Activated CD4-positive, alpha-beta memory T cell treated with anti-CD3 and anti-CD28 coated beads, Interleukin-2, amount 10 ng/mL, durations not matched to agents 7 days and 5 days (primary cell): ENCODE data around the gene RCE1. TPM values are rescaled to one million over a fixed set of nuclear protein-coding genes. Genes with fewer than 3 reads are reported as not detected.
A peak's percentile ranks its signal among the peaks of the same experiment; 100 is the strongest.

Experiments
- CTCF ChIA-PET: fragments of 350-600 bp; sonication (Branson Sonifier 250); formaldehyde crosslinking; loops from one replicate; lab custom pipeline; 2021; ENCODE audit warnings: antibody characterized with exemption, inconsistent platforms; lab: Charles Lee
- POLR2A ChIA-PET: fragments of 350-600 bp; sonication (Branson Sonifier 250); formaldehyde crosslinking; loops from one replicate; lab custom pipeline; 2021; ENCODE audit warnings: antibody characterized with exemption; lab: Charles Lee
- DNase-seq: peaks from one replicate; pipeline ENCODE4 v3.0.0-alpha.2; 2020
- H3K27ac Mint-ChIP-seq: one replicate; pipeline ENCODE4 v1.8.0; 2021; ENCODE audit warnings: mild to moderate bottlenecking, mixed read lengths
- H3K27me3 Mint-ChIP-seq: one replicate; pipeline ENCODE4 v1.8.0; 2021; ENCODE audit warnings: mixed read lengths
- H3K36me3 Mint-ChIP-seq: one replicate; pipeline ENCODE4 v1.8.0; 2021; ENCODE audit warnings: low read depth, mixed read lengths
- H3K4me1 Mint-ChIP-seq: one replicate; pipeline ENCODE4 v1.8.0; 2021; ENCODE audit warnings: mixed read lengths
- H3K4me3 Mint-ChIP-seq: one replicate; pipeline ENCODE4 v1.8.0; 2021; ENCODE audit warnings: mild to moderate bottlenecking, mixed read lengths
- H3K9me3 Mint-ChIP-seq: one replicate; pipeline ENCODE4 v1.8.0; 2021; ENCODE audit warnings: mixed read lengths
- total RNA-seq, 2 experiments: library from RNA; stranded (reverse); gene quantifications; one replicate each; pipeline ENCODE4 v1.2.3, GENCODE V29; 2021

The RCE1 gene
- total RNA-seq, 2 experiments from 2014 or later, result 21.2 to 22.0 TPM

GRCh38 chr11:66854729-66855211 is 11.5 kb downstream of the RCE1 start:
- peak overlapping the region; percentile 47 for H3K27ac Mint-ChIP-seq
- ChIA-PET POLR2A (interaction anchor here (1.7 to 6.1 kb wide), 2 partner anchors 11 to 103 kb away, joined by 4 to 177 read pairs; partner anchors contain the start of genes PC and RCE1), CTCF (interaction anchor here (1.5 to 2.7 kb wide), 2 partner anchors 11 to 21 kb away, joined by 3 to 21 read pairs; partner anchors contain the start of gene RCE1)
- peaks cover 35% of the 10 kb centered on the region for H3K4me1 Mint-ChIP-seq
- H3K9me3 Mint-ChIP-seq, result no peaks in the 10 kb centered on the region
- no peaks in the 10 kb centered on the region for H3K36me3 Mint-ChIP-seq
- peak overlapping the region; percentile 11 for H3K4me3 Mint-ChIP-seq
- H3K27me3 Mint-ChIP-seq, result no peaks in the 10 kb centered on the region
- no peak for DNase-seq

GRCh38 chr11:66855574-66856495 is 12.6 kb downstream of the RCE1 start:
- Mint-ChIP-seq H3K27me3 (no peaks in the 10 kb centered on the region), H3K9me3 (no peaks in the 10 kb centered on the region), H3K4me3 (peak overlapping the region; percentile 86), H3K36me3 (no peaks in the 10 kb centered on the region), H3K4me1 (peaks cover 32% of the 10 kb centered on the region), H3K27ac (peak overlapping the region; percentile 85)
- DNase-seq, result peak; percentile 92
- POLR2A ChIA-PET, result interaction anchor here (0.7 to 6.1 kb wide), 10 partner anchors 10 to 310 kb away, joined by 3 to 177 read pairs (median 4); partner anchors contain the start of genes PC, RBM14, RBM4 and RCE1
- CTCF ChIA-PET, result interaction anchor here (0.7 to 2.7 kb wide), 7 partner anchors 11 to 469 kb away, joined by 3 to 21 read pairs (median 3); partner anchors contain the start of gene RCE1

GRCh38 chr11:66856496-66857233 is 13.4 kb downstream of the RCE1 start, which contains the start of gene LRFN4:
LRFN4 (plus strand) TSS chr11:66857064; CDS start chr11:66857745, 681 bp downstream.
- H3K36me3 Mint-ChIP-seq, result no peaks in the 10 kb centered on the region
- no peaks in the 10 kb centered on the region for H3K27me3 Mint-ChIP-seq
- peak within 1 kb of the TSS; percentile 86 for H3K27ac Mint-ChIP-seq
- H3K4me1 Mint-ChIP-seq, result peaks cover 24% of the 10 kb centered on the region
- H3K9me3 Mint-ChIP-seq, result no peaks in the 10 kb centered on the region
- ChIA-PET POLR2A (interaction anchor here (1.1 to 6.1 kb wide), 7 partner anchors 13 to 311 kb away, joined by 3 to 177 read pairs (median 4); partner anchors contain the start of genes PC, RBM14, RBM4 and RCE1), CTCF (interaction anchor here (1.3 to 2.7 kb wide), 4 partner anchors 10 to 24 kb away, joined by 3 to 21 read pairs (median 4); partner anchors contain the start of gene RCE1)
- H3K4me3 Mint-ChIP-seq, result peak within 1 kb of the TSS; percentile 86
- DNase-seq, result no peak

GRCh38 chr11:66857234-66857926 is 14.1 kb downstream of the RCE1 start:
- no peaks in the 10 kb centered on the region for H3K9me3 Mint-ChIP-seq
- CTCF ChIA-PET, result no interaction called here

GRCh38 chr11:66857927-66858185 is 14.6 kb downstream of the RCE1 start:
- H3K27me3 Mint-ChIP-seq, result no peaks in the 10 kb centered on the region
- H3K36me3 Mint-ChIP-seq, result no peaks in the 10 kb centered on the region
- peaks cover 18% of the 10 kb centered on the region for H3K4me1 Mint-ChIP-seq
- POLR2A ChIA-PET, result interaction anchor here (1.6 kb wide), 1 partner anchor 16 kb away, joined by 7 read pairs; no protein-coding TSS in a partner anchor
- no peak overlapping the region for H3K27ac Mint-ChIP-seq
- peak overlapping the region; percentile 78 for H3K4me3 Mint-ChIP-seq
- DNase-seq, result no peak
- H3K9me3 Mint-ChIP-seq, result no peaks in the 10 kb centered on the region
- CTCF ChIA-PET, result no interaction called here

More at GRCh38 chr11:66857234-66857926, 14.1 kb downstream of the RCE1 start:
- Mint-ChIP-seq H3K4me1 (peaks cover 18% of the 10 kb centered on the region), H3K36me3 (no peaks in the 10 kb centered on the region), H3K27ac (peak overlapping the region; percentile 75), H3K27me3 (no peaks in the 10 kb centered on the region), H3K4me3 (peak overlapping the region; percentile 78)
- POLR2A ChIA-PET, result interaction anchor here (1.6 kb wide), 1 partner anchor 15 kb away, joined by 7 read pairs; no protein-coding TSS in a partner anchor
- no peak for DNase-seq

- H3K4me3 Mint-ChIP-seq, result peak overlapping the region; percentile 78
- ChIA-PET POLR2A (interaction anchor here (1.6 kb wide), 1 partner anchor 16 kb away, joined by 7 read pairs; no protein-coding TSS in a partner anchor), CTCF (no interaction called here)
- peaks cover 18% of the 10 kb centered on the region for H3K4me1 Mint-ChIP-seq
- no peak overlapping the region for H3K27ac Mint-ChIP-seq
- no peaks in the 10 kb centered on the region for H3K36me3 Mint-ChIP-seq
- no peaks in the 10 kb centered on the region for H3K27me3 Mint-ChIP-seq
- DNase-seq, result no peak
- no peaks in the 10 kb centered on the region for H3K9me3 Mint-ChIP-seq
Measured at GRCh38 chr11:66858186-66858938, 15.1 kb downstream of the RCE1 start.

- ChIA-PET CTCF (no interaction called here), POLR2A (interaction anchor here (1.6 kb wide), 1 partner anchor 17 kb away, joined by 7 read pairs; no protein-coding TSS in a partner anchor)
- DNase-seq, result no peak
- Mint-ChIP-seq H3K27ac (no peak overlapping the region), H3K4me3 (no peak overlapping the region), H3K9me3 (no peaks in the 10 kb centered on the region), H3K36me3 (no peaks in the 10 kb centered on the region), H3K27me3 (no peaks in the 10 kb centered on the region), H3K4me1 (peaks cover 18% of the 10 kb centered on the region)
Measured at GRCh38 chr11:66858939-66859685, 15.9 kb downstream of the RCE1 start.

- no peaks in the 10 kb centered on the region for H3K27me3 Mint-ChIP-seq
Measured at GRCh38 chr11:66859686-66860448, 16.6 kb downstream of the RCE1 start.

GRCh38 chr11:66860449-66860831 is 17.2 kb downstream of the RCE1 start:
- Mint-ChIP-seq H3K4me3 (no peak overlapping the region), H3K36me3 (no peaks in the 10 kb centered on the region), H3K9me3 (no peaks in the 10 kb centered on the region), H3K27ac (no peak overlapping the region), H3K27me3 (no peaks in the 10 kb centered on the region), H3K4me1 (peaks cover 12% of the 10 kb centered on the region)
- ChIA-PET CTCF (interaction anchor here (0.6 kb wide), 1 partner anchor 9 kb away, joined by 3 read pairs; no protein-coding TSS in a partner anchor), POLR2A (interaction anchor here (0.5 to 1.5 kb wide), 3 partner anchors 16 to 290 kb away, joined by 3 to 4 read pairs (median 4); no protein-coding TSS in a partner anchor)
- no peak for DNase-seq

More at GRCh38 chr11:66859686-66860448, 16.6 kb downstream of the RCE1 start:
- no peaks in the 10 kb centered on the region for H3K36me3 Mint-ChIP-seq
- ChIA-PET CTCF (no interaction called here), POLR2A (interaction anchor here (0.5 to 0.8 kb wide), 2 partner anchors 16 to 290 kb away, joined by 3 to 4 read pairs; no protein-coding TSS in a partner anchor)
- peaks cover 16% of the 10 kb centered on the region for H3K4me1 Mint-ChIP-seq
- no peaks in the 10 kb centered on the region for H3K9me3 Mint-ChIP-seq
- no peak for DNase-seq
- no peak overlapping the region for H3K27ac Mint-ChIP-seq
- H3K4me3 Mint-ChIP-seq, result no peak overlapping the region

- ChIA-PET CTCF (interaction anchor here (0.6 kb wide), 1 partner anchor 9 kb away, joined by 3 read pairs; no protein-coding TSS in a partner anchor), POLR2A (interaction anchor here (1.5 kb wide), 1 partner anchor 19 kb away, joined by 4 read pairs; no protein-coding TSS in a partner anchor)
- H3K27ac Mint-ChIP-seq, result no peak overlapping the region
- H3K36me3 Mint-ChIP-seq, result no peaks in the 10 kb centered on the region
- no peaks in the 10 kb centered on the region for H3K9me3 Mint-ChIP-seq
- peaks cover 7% of the 10 kb centered on the region for H3K4me1 Mint-ChIP-seq
- no peak overlapping the region for H3K4me3 Mint-ChIP-seq
- H3K27me3 Mint-ChIP-seq, result no peaks in the 10 kb centered on the region
- DNase-seq, result no peak
Measured at GRCh38 chr11:66861038-66861773, 18.0 kb downstream of the RCE1 start.
